Activated gamma-delta T cell treated with Interleukin-2 at 50 U/mL for 16 hours (primary cell): ENCODE data around the gene LYG2.
"Not testable (repeated sequence)": the region's sequence is repeated elsewhere in the genome, so short reads cannot be mapped to it uniquely, and the experiment has no call there.

Source experiments
- DNase-seq: peaks from one replicate; pipeline ENCODE4 v3.0.0-alpha.2; 2020

LYG2 gene

GRCh38 chr2:99200076-99200800, 55.2 kb downstream of the LYG2 start:
- no peak for DNase-seq

GRCh38 chr2:99198103-99198841, 57.2 kb downstream of the LYG2 start:
- no peak for DNase-seq

- DNase-seq = not testable (repeated sequence)
Measured at GRCh38 chr2:99192364-99192763, 63.1 kb downstream of the LYG2 start.
